GM12878 (cell line): Measurements from ENCODE around the gene PRCD. TPM values are rescaled to one million over a fixed set of nuclear protein-coding genes. Genes with fewer than 3 reads are reported as not detected.

Source experiments
- ATAC-seq: fragments of 200-7000 bp; cut with Tn5 transposase; 3 replicates; pipeline ENCODE4 v1.9.1; 2020; ENCODE audit warnings: mild to moderate bottlenecking, moderate library complexity
- BruUV-seq: library from RNA; stranded (reverse); fragments of 400-500 nt; replicated peaks from 2 replicates; lab custom pipeline; 2021; lab: Mats Ljungman, UMichigan
- CTCF ChIA-PET: fragments of 300-600 bp; sonication (Branson Sonifier 250); formaldehyde crosslinking; extraction: SDS; loops from one replicate; lab custom pipeline; 2021; ENCODE audit warnings: inconsistent platforms; lab: Yijun Ruan, JAX
- POLR2A ChIA-PET: fragments of 350-600 bp; formaldehyde crosslinking; extraction: SDS; loops from one replicate; lab custom pipeline; 2021; ENCODE audit warnings: inconsistent platforms; lab: Charles Lee
- RAD21 ChIA-PET: fragments of 300-600 bp; sonication (Branson Sonifier 250); formaldehyde crosslinking; loops from one replicate; lab custom pipeline; 2023; ENCODE audit warnings: antibody characterized with exemption; ENCODE audit not compliant: unreplicated experiment; lab: Charles Lee
- SMC1A ChIA-PET: fragments of 300-600 bp; sonication (Branson Sonifier 250); formaldehyde crosslinking; loops from one replicate; lab custom pipeline; 2023; ENCODE audit not compliant: unreplicated experiment, uncharacterized antibody; lab: Charles Lee
- DNase-seq: peaks from one replicate; pipeline ENCODE4 v3.0.0-alpha.2; 2011; ENCODE audit warnings: low read depth, low spot score
- FAIRE-seq: peaks from 3 replicates; lab custom pipeline; 2011; peaks lifted over from hg19 to GRCh38; lab: Jason Lieb, UNC
- H2AFZ ChIP-seq: 2 replicates; pipeline ENCODE4 v1.6.0; 2011; ENCODE audit warnings: low read depth, low read length, control low read depth; ENCODE audit not compliant: control insufficient read depth
- H3K27ac ChIP-seq: 2 replicates; pipeline ENCODE4 v1.5.1; 2011; ENCODE audit warnings: control low read depth; ENCODE audit not compliant: control insufficient read depth, insufficient read depth
- H3K27me3 ChIP-seq, 2 experiments: replicated peaks in 1 of 2; 2 replicates each; pipeline versions ENCODE4 v1.6.0 to v1.6.1; 2011; ENCODE audit warnings: low read length in 1 of 2; ENCODE audit not compliant: control insufficient read depth in 2 of 2, insufficient read depth in 2 of 2
- H3K36me3 ChIP-seq, 2 experiments: 2 replicates each; pipeline ENCODE4 v1.5.1; 2011; ENCODE audit warnings: low read length in 1 of 2; ENCODE audit not compliant: control insufficient read depth in 2 of 2, insufficient read depth in 2 of 2
- H3K4me1 ChIP-seq: 2 replicates; pipeline ENCODE4 v1.6.1; 2011; ENCODE audit warnings: mild to moderate bottlenecking, low read length, moderate library complexity, mixed read lengths; ENCODE audit not compliant: control insufficient read depth, insufficient read depth
- H3K4me2 ChIP-seq: 2 replicates; pipeline ENCODE4 v1.6.0; 2011; ENCODE audit warnings: control low read depth; ENCODE audit not compliant: control insufficient read depth, insufficient read depth
- H3K4me3 ChIP-seq: fragments of 200-600 bp; sonication (generic); 2 replicates; pipeline ENCODE4 v1.5.1; 2016
- H3K79me2 ChIP-seq: 2 replicates; pipeline ENCODE4 v1.6.0; 2011; ENCODE audit warnings: low read length; ENCODE audit not compliant: control insufficient read depth, insufficient read depth
- H3K9ac ChIP-seq: 2 replicates; pipeline ENCODE4 v1.8.0; 2011; ENCODE audit warnings: low read length, control low read depth, mixed read lengths; ENCODE audit not compliant: control insufficient read depth, insufficient read depth
- H3K9me3 ChIP-seq: replicated peaks from 3 replicates; pipeline ENCODE4 v1.5.1; 2011; ENCODE audit warnings: mild to moderate bottlenecking, low read length; ENCODE audit not compliant: control insufficient read depth, insufficient read depth
- H4K20me1 ChIP-seq: 2 replicates; pipeline ENCODE4 v1.6.0; 2011; ENCODE audit not compliant: control insufficient read depth, insufficient read depth
- CBFB ChIP-seq: IDR thresholded peaks from 2 replicates; pipeline ENCODE4 v1.6.1; 2016; ENCODE audit warnings: antibody characterized with exemption, low read depth
- E2F8 ChIP-seq: fragments of 450-650 bp; IDR thresholded peaks from 2 replicates; pipeline ENCODE4 v1.6.1; 2018; ENCODE audit warnings: mild to moderate bottlenecking, low read depth, moderate library complexity; ENCODE audit not compliant: partially characterized antibody
- IRF3 ChIP-seq: fragments of 450-650 bp; IDR thresholded peaks from 2 replicates; pipeline ENCODE4 v1.6.1; 2014; ENCODE audit warnings: mild to moderate bottlenecking
- MAX ChIP-seq: IDR thresholded peaks from 2 replicates; pipeline ENCODE4 v1.6.1; 2012; ENCODE audit warnings: low read depth, low read length, improper control_type of control experiment
- MLLT1 ChIP-seq: fragments of 450-650 bp; IDR thresholded peaks from 2 replicates; pipeline ENCODE4 v1.6.1; 2016; ENCODE audit warnings: mild to moderate bottlenecking
- MTA3 ChIP-seq: IDR thresholded peaks from 2 replicates; pipeline ENCODE4 v1.6.1; 2012; ENCODE audit warnings: low read length, inconsistent platforms, borderline replicate concordance
- MXI1 ChIP-seq: fragments of 150-350 bp; IDR thresholded peaks from 2 replicates; pipeline ENCODE4 v1.6.1; 2011; ENCODE audit warnings: low read depth, mild to moderate bottlenecking, inconsistent platforms, low read length, improper control_type of control experiment
- MYC ChIP-seq: IDR thresholded peaks from 2 replicates; pipeline ENCODE4 v1.6.1; 2011; ENCODE audit warnings: mild to moderate bottlenecking, low read length, moderate library complexity, inconsistent platforms; ENCODE audit not compliant: insufficient read depth, insufficient replicate concordance, insufficient read length, severe bottlenecking
- NBN ChIP-seq: fragments of 450-650 bp; IDR thresholded peaks from 2 replicates; pipeline ENCODE4 v1.6.1; 2016
- NR2C2 ChIP-seq: IDR thresholded peaks from 2 replicates; pipeline ENCODE4 v1.6.1; 2011; ENCODE audit warnings: borderline replicate concordance, low read depth; ENCODE audit not compliant: control insufficient read depth, insufficient read length
- POLR2A ChIP-seq: IDR thresholded peaks from 2 replicates; pipeline ENCODE4 v1.6.1; 2011; ENCODE audit warnings: low read depth, mild to moderate bottlenecking, low read length
- POU2F2 ChIP-seq: IDR thresholded peaks from 3 replicates; pipeline ENCODE4 v1.6.1; 2011; ENCODE audit warnings: low read depth, mild to moderate bottlenecking, low read length, borderline replicate concordance
- SMAD5 ChIP-seq: IDR thresholded peaks from 2 replicates; pipeline ENCODE4 v1.6.1; 2016; ENCODE audit warnings: antibody characterized with exemption, low read depth
- STAT3 ChIP-seq: IDR thresholded peaks from 2 replicates; pipeline ENCODE4 v1.6.1; 2011; ENCODE audit warnings: low read depth, low read length, improper control_type of control experiment
- TCF7 ChIP-seq: IDR thresholded peaks from 2 replicates; pipeline ENCODE4 v1.6.1; 2014; ENCODE audit warnings: antibody characterized with exemption, borderline replicate concordance
- WGBS: methylation state at CpG from one replicate; pipeline ENCODE4 v1.1.6; 2016; ENCODE audit warnings: low lambda C conversion rate; ENCODE audit not compliant: insufficient replicate concordance, insufficient coverage; ENCODE audit errors: missing lambda C conversion rate; 5-methylcytosine and 5-hydroxymethylcytosine counted together
- in situ Hi-C: fragments of 300-500 bp; cut with MboI; formaldehyde crosslinking; loops from 9 replicates; pipeline ENCODE4 v1.14.3; 2018; ENCODE audit warnings: mixed read lengths
- intact Hi-C: fragments of 100-400 bp; cut with micrococcal nuclease; formaldehyde crosslinking; loops from one replicate; pipeline ENCODE4 v1.14.2; 2022; ENCODE audit not compliant: unreplicated experiment
- polyA plus RNA-seq, 11 experiments: library from polyadenylated mRNA; depleted of rRNA in 4 of 11; unstranded in 6 of 11; stranded (reverse) in 5 of 11; fragments of >200 nt; fragmentation: Nextera tagmentation in 4 of 11; fragmentation: Illumina TruSeq in 1 of 11; extraction: Ambion mirVana in 4 of 11; extraction: Trizol in 1 of 11; gene quantifications; 1 replicate in 1 of 11; 2 replicates in 10 of 11; pipeline versions ENCODE4 v1.2.1 to v1.2.3, GENCODE V29; 2011 to 2016; ENCODE audit warnings: inconsistent platforms in 2 of 11, missing spikeins in 2 of 11, low read depth in 1 of 11
- total RNA-seq, 4 experiments: library from RNA; depleted of rRNA in 3 of 4; stranded (reverse); fragments of >200 nt in 3 of 4; fragmentation: Illumina TruSeq in 1 of 4; extraction: Trizol in 1 of 4; gene quantifications; 2 replicates each; pipeline versions ENCODE4 v1.2.1 to v1.2.3, GENCODE V29; 2013 to 2021

Gene PRCD
- total and polyA plus RNA-seq, 10 of the 15 experiments (the other 5 are each of a cell fraction or from before 2014, with no cell fraction given), result 0.18 to 0.95 (median 0.34) TPM; not detected in 4

- DNase-seq (no peak), ATAC-seq (no peak), FAIRE-seq (no peak)
- ChIA-PET POLR2A (interaction anchor here (0.7 kb wide), 1 partner anchor 35 kb away, joined by 4 read pairs; no protein-coding TSS in a partner anchor), CTCF (interaction anchor here (1.5 to 5.9 kb wide), 9 partner anchors 18 to 161 kb away, joined by 3 to 81 read pairs (median 19); no protein-coding TSS in a partner anchor), RAD21 (interaction anchor here (1.2 to 2.5 kb wide), 3 partner anchors 25 to 99 kb away, joined by 8 to 15 read pairs (median 13); no protein-coding TSS in a partner anchor), SMC1A (interaction anchor here (1.1 to 4.3 kb wide), 2 partner anchors 22 to 32 kb away, joined by 3 to 18 read pairs; no protein-coding TSS in a partner anchor)
- Histone ChIP-seq H3K27ac (no peak overlapping the region), H3K4me1 (peaks cover 12% of the 10 kb centered on the region), H3K9me3 (no peaks in the 10 kb centered on the region), H3K4me3 (no peak overlapping the region), H3K27me3 (no peaks in the 10 kb centered on the region), H3K36me3 (no peaks in the 10 kb centered on the region), H2AFZ (no peak overlapping the region), H3K79me2 (no peaks in the 10 kb centered on the region), H4K20me1 (no peaks in the 10 kb centered on the region), H3K9ac (no peak overlapping the region), H3K4me2 (no peak overlapping the region)
- 54% methylated on average over 25 of the region's 25 CpGs for WGBS
- BruUV-seq, result no TSS peak
- intact Hi-C loops, result no loop called here
- in situ Hi-C loops, result loop anchor here (5.0 kb wide), 2 partner anchors 97 to 157 kb away; no protein-coding TSS in a partner anchor
- TF ChIP-seq POU2F2 (no peak), MTA3 (no peak), MAX (no peak), POLR2A (no peak), CBFB (no peak), MXI1 (no peak), TCF7 (no peak), STAT3 (no peak), E2F8 (no peak), IRF3 (no peak), MLLT1 (no peak), NBN (no peak), NR2C2 (no peak), MYC (no peak), SMAD5 (no peak)
Measured at GRCh38 chr17:76524598-76525512, 15.0 kb upstream of the PRCD start.
